ELF-1 (cell line): ENCODE measurements around the gene AARS2.
A peak's percentile ranks its signal among the peaks of the same experiment; 100 is the strongest.

Experiments used
- DNase-seq: peaks from one replicate; pipeline ENCODE4 v3.0.0-alpha.2; 2016; ENCODE audit warnings: low read depth, low spot score

The AARS2 gene

DNA sequence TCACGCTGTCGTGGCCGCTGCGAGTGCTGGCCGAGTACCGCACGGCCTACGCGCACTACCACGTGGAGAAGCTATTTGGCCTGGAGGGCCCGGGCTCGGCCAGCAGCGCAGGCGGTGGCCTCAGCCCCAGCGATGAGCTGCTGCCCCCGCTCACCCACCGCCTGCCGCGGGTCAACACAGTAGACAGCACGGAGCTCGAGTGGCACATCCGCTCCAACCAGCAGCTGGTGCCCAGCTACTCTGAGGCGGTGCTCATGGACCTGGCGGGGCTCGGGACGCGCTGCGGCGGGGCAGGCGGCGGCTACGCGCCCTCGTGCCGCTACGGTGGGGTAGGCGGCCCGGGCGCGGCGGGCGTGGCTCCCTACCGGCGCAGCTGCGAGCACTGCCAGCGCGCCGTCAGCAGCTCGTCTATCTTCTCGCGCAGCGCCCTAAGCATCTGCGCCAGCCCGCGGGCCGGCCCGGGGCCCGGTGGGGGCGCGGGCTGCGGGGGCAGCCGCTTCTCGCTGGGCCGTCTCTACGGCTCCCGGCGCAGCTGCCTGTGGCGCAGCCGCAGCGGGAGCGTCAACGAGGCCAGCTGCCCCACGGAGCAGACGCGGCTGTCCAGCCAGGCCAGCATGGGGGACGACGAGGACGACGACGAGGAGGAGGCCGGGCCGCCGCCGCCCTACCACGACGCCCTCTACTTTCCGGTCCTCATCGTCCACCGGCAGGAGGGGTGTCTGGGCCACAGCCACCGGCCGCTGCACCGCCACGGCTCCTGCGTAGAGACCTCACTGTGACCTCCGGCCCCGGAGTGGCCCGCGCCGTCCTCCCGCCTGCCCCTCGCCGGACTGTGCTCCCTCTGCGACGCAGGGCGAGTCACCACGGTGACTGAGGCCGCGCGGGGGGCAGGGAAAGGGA lies 37.1 kb downstream of the AARS2 start:
- peak; percentile 61 for DNase-seq

DNA sequence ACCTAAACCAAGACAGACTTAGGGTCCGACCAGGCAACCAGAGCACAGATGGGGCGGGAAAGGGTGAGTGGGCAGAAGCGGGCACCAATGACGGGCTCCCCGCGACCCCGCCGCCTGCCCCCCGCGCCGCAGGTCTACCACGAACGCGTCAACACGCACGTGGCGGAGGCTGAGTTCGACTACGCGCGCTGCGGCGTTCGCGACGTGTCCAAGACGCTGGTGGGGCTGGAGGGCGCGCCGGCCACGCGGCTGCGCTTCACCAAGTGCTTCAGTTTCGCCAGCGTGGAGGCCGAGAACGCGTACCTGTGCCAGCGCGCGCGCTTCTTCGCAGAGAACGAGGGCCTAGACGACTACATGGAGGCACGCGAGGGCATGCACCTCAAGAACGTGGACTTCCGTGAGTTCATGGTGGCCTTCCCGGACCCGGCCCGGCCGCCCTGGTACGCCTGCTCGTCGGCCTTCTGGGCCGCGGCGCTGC lies 37.8 kb downstream of the AARS2 start:
- no peak for DNase-seq

DNA sequence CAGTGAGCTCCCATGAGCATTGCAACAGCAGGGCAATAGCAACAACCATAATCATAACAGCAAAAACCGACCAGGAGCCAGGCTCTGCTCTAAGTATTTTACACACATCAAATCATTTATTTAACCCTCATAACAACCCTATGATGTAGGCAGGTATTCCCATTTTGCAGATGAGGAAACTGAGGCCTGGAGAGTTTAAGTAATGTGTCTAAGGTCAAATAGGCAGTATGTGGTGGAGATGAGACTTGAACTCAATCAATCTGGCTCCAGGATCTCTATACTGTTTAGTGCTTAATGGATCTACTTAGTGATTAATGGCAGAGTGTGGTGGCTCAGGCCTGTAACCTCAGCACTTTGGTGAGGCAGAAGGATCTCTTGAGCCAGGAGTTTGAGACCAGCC lies 39.5 kb downstream of the AARS2 start:
- DNase-seq, result no peak

DNA sequence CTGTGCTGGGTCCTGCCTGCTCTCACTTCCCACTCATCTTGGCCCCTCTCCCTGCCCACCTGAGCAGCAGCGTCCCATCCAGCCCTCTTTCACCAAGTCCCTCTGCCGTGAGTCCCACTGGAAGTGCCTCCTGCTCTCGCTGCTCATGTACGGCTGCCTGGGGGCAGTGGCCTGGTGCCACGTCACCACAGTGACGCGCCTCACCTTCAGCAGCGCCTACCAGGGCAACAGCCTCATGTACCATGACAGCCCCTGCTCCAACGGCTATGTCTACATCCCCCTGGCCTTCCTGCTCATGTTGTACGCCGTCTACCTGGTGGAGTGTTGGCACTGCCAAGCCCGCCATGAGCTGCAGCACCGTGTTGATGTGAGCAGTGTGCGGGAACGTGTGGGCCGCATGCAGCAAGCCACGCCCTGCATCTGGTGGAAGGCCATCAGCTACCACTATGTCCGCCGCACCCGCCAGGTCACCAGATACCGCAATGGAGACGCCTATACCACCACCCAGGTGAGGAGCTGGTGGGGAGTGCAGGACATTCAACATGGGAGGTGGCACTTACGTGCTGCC lies 40.1 kb downstream of the AARS2 start:
- DNase-seq, result no peak

DNA sequence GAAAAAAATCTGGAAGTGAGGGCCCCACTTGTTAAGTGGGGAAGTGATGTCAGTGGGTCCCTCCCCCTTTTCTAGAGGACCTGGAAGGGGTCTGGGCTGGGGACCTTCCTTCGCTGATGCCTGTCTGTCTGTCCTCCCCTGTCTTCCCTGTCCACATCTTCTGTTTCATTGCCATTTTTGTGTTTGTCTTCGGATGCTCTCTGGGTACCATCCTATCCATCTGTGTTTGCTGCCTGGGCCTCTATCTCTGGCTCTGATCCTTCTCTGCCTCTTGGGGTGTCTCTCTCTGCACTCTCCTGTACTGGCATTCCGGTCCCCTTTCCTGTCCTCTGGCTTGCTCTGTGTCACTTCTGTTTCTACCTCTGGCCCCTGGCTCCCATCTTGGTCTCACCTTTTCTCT lies 40.6 kb downstream of the AARS2 start:
- no peak for DNase-seq

DNA sequence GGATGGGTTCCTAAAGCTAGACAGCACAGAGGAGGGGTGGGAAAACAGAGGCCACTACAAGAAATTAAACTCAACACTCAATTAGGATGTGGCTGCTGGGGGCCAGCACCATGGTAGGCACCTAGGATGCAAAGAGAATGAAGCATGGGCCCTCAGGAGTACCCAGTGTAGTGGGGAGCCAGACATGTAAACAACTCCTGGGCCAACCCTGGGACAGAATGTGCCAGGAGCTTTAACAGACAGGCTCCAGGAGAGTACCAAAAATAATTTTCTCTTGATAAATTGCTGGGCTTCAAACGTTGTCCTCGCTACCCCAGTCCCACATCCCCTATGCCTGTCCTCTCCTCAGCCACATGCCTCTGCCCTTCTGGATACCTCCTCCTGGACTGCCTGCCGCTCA lies 41.2 kb downstream of the AARS2 start:
- no peak for DNase-seq

DNA sequence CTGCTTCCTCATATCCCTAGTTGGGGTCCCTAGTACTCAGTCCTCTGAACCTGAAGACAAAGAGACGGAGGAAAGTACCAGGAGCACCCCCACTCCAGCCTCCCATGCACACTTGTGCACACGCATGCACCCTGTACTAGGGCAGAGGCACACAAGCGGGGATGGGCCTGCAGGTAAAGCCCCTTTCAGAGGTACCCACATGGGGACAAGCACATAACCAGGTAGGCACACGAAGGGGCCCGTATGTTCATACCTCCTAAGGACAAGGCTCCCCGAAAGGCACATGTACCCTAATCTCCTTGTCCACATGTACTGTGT lies 41.8 kb downstream of the AARS2 start:
- DNase-seq, result no peak

DNA sequence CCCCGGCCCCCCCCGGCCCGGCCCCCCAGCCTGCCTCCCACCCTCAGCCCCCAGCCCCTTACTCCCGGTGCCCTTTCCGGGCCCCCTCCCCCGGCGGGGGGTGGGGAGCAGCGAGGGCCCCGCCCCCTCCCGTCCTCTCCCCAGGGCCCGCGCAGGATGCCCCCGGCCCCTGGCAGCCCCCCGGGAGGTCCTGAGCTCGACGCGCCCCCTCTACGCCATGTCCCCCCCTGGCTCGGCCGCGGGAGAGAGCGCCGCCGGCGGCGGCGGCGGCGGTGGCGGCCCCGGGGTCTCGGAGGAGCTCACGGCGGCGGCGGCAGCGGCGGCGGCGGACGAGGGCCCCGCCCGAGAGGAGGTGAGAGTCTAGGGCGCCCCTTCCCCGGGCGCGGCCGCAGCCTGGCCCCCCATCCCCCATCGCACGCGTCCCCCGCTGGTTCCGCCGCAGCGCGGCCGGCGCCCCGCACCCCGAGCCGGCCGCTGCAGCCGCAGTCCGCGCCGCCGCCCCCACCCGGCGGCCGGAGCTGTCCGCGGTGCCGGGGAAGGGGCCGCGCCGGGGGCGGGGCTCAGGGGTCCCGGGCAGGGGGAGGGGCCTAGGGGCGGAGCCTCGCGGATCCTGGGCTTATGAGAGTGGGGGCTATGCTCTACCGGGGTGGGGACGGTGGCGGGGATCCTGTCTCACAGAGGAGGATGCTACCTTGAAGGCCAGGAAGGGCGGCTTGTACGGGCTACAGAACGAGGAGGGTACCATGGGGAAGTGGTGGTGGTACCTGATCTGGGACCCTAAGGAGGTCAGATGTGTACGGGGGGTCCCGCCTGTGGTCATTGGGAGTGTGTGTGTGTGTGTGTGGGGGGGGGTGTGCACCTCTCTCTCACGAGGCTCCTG lies 42.4 kb downstream of the AARS2 start:
- DNase-seq, result no peak

DNA sequence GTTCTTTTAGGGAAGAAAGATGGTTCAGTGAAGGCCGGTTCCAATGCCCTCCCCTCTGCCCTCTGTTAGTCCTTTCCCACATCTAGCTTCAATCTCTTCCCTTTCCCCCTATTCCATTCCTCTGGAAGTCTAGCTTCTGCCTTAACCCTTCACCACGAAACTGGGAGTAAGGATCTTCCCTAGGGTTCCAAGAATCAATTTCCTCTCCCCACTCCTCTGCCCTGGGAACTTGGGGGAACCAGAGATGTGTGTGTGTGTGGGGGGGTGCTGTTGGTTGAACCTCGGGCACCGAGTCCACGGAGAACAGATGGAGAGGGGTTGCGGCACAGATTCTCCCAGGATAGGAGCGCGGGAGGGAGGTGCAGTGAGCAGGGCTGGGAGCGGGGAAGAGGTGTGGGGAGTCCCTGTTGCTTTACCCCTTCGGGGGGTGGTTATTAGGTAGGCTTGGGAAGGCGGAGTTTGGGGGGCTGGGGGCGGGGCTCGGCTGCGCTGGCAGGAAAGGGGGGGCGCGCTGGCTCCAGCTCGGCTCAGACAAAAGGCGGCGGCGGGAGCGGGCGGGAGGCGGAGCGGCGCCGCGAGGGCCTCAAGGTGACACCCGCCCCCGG lies 43.1 kb downstream of the AARS2 start, which contains the start of gene TMEM151B:
Gene TMEM151B, plus strand, starts transcription at position 530 of the 605 bp plus-strand sequence. CDS start 293 bp downstream, outside the sequence.
- no peak for DNase-seq

DNA sequence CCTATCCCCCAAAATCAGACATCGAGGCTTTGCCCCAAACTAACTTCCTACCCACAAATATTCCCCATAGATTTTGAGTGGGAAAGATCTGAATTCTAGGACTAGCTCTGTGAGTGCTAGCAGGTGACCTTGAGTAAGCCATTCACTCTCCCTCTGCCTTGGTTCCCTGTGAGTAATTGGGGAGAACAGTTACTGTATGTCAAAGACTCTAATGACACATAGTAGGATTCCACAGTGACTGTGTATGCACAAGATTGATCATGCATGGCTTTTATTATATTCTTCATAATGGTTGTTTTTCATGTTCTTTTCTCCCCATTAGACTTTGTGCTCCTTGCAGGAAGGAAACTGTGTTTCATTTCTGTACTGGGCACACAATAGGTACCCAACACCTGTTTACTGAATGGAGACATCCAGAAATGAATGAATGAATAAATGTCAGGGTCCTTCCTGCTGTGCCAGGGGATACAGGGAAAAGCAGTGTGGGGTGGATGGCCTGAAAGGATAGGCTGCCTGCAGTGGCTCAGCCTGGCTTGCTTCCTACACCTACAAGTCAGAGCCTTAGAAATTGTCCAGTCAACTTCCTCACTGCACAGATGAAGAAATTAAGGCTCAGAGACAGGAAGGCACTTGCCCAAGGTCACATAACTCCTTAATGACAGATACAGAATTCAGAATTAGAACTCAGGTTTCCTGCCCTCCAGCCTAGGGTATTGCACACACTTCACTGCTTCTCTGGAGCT lies 43.8 kb downstream of the AARS2 start:
- DNase-seq, result no peak

DNA sequence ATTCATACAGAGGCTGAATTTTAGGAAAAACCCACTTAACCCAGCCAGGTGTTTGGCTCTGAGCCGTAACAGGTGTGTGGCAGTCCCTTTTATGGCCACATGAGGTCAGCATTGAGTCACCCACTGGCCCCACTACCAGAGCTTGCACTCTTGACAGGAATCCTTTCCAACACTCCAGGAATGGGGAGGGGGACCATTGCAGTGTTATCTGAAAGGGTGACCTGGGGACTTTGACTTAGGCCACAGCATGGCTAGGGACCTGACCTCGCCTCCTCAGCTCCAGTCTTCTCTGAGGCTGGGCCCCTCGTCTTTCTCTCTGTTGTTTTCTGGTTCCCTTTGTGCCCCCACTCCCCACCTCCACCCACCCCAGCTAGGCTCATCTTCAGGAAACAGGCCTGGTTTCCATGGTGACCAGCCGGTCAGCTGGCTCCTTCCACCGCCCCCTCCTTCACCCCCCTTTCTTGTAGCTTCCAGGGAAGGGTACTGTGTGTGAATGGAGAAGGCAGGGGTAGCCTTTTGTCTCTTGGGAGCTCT lies 45.0 kb downstream of the AARS2 start:
- DNase-seq, result peak; percentile 92

DNA sequence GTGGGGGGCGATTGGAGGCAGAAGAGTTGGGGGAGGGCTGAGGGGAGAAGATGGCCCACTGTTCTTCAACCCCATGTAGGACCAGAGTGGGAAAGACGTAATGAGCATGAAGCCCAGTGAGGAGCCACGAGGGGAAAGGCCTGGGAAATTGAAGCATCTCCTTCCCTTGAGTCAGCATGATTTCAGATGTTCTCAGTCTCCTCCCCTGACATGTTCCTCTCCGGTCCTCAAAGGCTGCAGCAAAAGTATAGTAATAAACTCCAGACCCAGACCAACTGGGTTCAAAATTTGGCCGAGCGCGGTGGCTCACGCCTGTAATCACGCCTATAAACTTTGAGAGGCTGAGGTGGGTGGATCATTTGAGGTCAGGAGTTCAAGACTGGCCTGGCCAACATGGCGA lies 45.9 kb downstream of the AARS2 start:
- DNase-seq, result no peak

DNA sequence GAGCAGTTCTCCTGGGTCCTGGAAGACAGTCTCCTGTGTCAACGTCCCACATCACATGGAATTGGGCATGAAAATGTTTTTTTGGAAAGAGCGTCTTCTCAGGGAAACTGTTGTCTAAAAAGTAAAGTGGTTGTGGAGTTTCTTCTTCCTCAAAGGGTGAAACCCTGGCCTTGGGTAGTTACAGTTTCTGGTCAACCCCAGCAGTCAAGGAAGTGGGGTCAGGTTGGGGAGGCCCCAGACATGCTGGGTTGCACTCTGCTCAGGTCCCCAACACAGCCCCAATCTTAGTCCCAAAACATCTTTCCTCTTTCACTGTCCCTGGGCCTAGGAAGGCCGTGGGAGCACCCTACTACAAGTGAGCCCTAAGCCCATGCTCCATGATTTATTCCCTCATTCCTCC lies 46.8 kb downstream of the AARS2 start:
- DNase-seq, result no peak

DNA sequence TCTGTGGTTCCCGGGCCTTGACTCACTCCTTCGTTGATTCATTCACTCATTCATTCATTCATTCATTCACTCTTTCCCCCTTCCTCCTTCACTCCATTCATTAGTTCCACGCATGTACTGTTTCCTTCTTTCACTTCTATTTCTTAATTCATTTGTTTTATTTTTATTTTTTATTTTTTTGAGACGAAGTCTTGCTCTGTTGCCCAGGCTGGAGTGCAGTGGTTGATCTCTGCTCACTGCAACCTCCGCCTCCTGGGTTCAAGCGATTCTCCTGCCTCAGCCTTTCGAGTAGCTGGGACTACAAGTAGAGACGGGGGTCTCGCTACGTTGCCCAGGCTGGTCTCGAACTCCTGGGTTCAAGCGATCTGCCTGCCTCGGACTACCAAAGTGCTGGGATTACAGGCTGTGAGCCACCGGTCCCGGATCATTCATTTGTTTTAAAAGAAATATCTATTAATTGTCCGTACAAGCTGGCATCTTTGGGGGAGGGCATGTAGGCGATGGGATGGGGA lies 47.4 kb downstream of the AARS2 start:
- no peak for DNase-seq

DNA sequence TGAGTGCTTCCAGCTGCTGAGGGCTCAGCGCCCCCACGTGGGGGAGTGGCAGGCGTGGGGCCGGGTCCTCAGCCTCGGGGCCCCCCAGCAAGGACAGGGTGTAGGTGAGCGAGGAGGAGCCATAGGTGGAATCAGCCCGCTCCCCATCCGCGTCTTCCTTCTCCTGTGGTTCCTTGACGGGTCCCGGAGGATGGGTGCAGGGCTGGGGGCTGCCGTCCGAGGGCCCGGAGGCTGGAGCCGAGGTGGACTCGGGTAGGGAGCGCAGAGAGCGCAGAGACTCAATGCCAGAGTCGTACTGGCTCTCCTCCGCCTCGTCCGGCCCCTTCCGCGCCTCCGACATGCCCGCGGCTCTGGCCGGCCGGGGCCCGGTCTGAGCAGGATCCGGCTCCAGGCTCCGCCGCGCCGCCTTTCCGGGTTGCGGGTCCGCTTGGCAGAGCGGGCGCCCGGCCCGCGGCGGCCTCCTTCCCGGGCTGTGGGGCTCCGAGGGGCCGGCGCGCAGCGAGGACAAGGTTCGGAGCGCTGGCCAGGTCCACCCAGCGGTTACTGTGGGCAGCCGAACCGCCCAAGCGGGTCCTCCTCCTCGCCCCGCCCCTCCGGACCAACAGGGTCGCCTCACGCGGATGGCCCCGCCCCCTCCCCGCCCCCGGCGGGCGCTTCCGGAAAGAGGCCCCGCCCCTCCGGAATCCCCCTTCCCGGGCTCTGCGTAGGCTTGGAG lies 48.0 kb downstream of the AARS2 start, which contains the start of gene NFKBIE:
Gene NFKBIE, minus strand, starts transcription at position 545 of the 715 bp plus-strand sequence. Its CDS starts 205 bp downstream, at position 340.
- DNase-seq, result peak; percentile 82

DNA sequence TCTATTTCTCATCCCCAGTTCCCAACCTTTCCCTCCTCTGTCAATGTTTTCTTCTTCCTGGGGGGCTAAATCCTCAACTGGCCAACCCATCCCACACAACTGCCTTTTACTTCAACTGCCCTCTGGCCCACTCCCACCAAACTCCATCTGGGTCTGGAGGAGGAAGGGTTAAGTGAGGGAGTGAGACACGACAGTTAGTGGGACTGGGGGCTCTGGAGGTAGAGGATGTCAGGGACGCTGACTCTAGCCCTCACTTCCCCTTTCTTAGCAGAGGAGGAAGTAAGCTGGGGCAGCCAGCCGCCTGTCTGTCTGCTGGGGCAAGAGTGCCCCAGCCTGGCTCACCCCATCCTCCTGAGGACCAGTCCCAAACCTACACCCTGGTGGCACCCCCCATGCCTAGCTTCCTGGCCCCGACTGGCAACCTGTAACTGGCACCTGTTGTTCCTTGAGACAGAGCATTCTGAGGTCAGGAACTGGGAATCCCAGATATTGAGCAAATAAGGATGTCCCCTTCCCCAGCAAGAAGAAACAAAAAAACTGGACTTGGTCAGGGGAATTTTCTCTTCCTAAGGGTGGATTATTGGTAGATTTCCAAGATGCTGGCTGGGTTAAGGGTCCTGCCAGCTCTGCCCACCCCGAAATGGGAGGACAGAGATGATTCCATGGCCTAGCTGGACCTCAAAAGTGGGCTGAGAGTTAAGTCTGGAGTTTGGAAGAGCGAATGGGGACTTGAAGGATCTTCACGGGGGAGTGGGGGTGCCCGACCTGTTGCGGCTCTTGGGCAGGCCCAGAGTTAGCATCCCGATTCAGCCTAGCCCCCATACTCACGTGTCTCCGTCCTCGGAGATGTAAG lies 48.8 kb downstream of the AARS2 start:
- DNase-seq, result no peak

DNA sequence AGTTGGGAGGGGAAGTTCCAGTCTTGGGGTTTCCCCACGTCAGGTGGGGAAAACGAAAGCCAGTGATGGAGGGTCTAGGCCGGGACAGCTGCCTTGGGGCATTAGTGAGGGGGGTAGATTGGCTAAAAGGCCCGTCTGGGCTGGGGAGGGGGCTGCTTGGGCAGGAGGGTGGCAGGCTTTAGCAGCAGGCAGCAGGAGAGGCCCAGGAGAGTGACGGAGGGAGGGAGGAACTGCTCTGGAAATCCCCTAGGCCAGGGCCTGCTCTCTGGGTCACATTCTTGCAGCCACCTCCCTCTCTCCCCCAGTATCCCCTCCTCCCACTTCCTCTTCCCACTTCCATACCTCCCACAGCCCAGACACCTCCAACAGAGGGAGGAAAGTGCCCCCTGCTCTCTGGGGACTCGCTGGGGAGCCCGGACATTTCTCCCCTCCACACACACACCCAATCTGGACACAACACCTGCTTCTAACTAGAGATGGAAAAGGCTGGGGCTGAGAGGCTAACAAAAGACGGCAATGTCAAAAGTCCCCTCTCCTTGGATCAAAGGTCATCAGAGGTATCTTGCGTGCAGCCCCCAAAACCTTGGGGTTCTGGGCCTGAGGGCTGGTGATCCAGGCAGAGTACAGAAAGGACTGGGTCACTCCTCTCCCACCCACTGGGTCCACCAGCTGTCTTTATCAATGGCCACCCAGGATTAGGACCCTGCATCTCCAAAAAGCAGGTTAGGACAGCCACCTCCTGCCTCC lies 49.6 kb downstream of the AARS2 start:
- DNase-seq, result peak; percentile 48
